ENCODE measurements around the gene CKMT1B.
"Not testable (repeated sequence)": the region's sequence is repeated elsewhere in the genome, so short reads cannot be mapped to it uniquely, and the experiment has no call there.

The CKMT1B gene

DNA sequence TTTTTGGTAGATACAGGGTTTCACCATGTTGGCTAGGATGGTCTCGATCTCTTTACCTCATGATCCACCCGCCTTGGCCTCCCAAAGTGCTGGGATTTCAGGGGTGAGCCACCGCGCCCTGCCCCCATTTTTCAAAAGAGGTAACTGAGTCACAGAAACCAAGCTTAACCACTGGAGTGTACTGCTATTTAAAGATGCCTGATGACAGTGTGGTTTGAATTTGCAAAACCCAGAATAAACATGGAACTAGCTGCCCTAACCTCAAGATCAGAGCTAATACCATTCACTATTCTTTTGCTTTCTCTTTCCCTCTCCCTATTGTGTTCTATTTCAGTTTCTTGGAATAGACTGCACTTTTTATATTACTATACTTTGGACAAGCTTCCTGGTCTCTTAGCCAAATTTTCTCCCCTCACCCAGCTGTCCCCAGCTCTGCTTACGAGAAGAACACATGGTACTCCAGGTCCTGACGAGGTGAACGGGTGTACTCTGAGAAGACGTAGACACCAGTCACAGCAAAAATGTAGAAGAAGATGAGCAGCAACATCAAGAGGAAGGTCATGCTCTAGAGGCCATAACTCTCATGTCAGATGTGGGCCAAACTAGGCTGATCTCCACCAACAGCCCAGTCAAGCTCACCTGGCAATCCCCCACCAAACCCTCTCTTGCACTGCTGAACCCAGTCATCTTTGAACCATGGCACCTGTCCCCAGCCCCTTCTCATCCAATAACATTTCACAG is 44.8 kb downstream of the CKMT1B start:
- DNase-seq: not testable (repeated sequence)

Measured in CD4-positive, alpha-beta T cell treated with Interleukin-4 for 4 hours (primary cell).